Body of pancreas (tissue), 4 donors: ENCODE measurements around the gene IFNAR1.

ENCODE experiments used
- CTCF ChIP-seq, 7 experiments: fragments of 450-650 bp in 4 of 7; fragments of 200-600 bp in 3 of 7; sonication (generic) in 3 of 7; IDR thresholded peaks; one replicate each; pipeline ENCODE4 v1.5.1; 2016 to 2019; ENCODE audit warnings: antibody characterized with exemption in 7 of 7
- POLR2A ChIP-seq, 3 donors: fragments of 450-650 bp; IDR thresholded peaks; one replicate each; pipeline ENCODE4 v1.6.1; 2016; ENCODE audit warnings: antibody characterized with exemption in 3 of 3, mild to moderate bottlenecking in 2 of 3

- TF ChIP-seq CTCF (IDR thresholded peaks at IDR 0.05) = no peak
- no peak for TF ChIP-seq POLR2A (IDR thresholded peaks at IDR 0.05)
Measured at GRCh38 chr21:33372582-33372981, 47.8 kb downstream of the IFNAR1 start.
